NCI-H82 treated with DMSO at 0.1 percent for 48 hours (cell line): Measurements from ENCODE around the gene ELOF1.
A peak's percentile ranks its signal among the peaks of the same experiment; 100 is the strongest.

Source experiments
- DNase-seq: peaks from one replicate; lab custom pipeline; 2025; ENCODE audit not compliant: unreplicated experiment; lab: John Stamatoyannopoulos, UW

The ELOF1 gene

DNA sequence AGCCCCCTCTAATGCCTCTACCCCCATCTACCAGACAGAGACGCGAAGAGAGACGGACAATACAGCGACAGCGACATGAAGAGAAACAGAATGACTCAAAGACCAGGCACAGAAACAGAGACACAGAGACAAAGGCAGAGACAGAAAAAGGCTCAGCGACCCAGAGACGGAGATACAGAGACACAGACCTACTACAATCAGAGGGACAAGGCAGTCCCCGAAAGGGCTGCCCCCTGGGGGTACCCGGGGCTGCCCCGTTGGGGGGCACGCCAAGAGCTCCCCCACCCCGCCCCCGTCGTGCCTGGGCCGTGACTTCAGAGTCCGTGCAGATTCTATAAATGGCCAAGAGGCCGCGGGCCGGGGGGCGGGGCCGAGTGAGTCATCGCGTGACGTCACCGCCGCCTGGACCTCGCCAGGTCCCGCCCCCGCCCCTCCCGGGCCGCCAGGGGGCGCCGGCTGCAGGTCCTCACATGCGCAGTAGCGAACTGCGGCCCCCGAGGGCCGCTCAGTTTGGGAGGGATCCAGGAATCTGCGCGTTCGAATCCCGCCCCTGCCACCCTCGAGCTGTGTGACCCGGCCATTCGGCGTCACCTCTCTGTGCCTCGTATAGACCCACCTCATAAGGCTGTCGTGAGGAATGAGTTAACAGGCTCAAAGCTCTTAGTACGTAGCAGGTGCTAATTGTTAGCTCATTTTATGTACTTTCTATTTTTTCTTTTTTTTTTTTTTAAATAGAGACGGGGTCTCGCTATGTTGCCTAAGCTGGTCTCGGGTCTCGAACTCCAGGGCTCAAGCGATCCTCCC, 23.0 kb downstream of the ELOF1 start:
- DNase-seq, result peak; percentile 7

DNA sequence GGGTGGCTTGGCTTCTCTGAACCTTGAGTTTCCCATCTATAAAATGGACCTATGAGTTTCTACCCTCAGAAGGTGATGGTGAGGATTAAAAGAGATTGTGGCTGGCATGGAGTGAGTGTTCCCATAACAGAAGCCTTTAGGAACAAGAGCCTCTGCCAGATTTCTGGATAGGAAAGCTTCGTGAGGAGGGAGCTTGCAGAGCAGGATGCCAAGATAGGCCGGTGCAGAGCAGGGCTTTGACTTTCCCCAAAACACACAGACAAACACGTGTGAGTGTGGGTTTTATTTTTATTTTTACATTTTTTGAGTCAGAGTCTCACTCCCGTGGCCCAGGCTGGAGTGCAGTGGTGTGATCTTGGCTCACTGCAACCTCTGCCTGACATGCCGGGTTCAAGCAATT, 24.1 kb downstream of the ELOF1 start:
- no peak for DNase-seq

DNA sequence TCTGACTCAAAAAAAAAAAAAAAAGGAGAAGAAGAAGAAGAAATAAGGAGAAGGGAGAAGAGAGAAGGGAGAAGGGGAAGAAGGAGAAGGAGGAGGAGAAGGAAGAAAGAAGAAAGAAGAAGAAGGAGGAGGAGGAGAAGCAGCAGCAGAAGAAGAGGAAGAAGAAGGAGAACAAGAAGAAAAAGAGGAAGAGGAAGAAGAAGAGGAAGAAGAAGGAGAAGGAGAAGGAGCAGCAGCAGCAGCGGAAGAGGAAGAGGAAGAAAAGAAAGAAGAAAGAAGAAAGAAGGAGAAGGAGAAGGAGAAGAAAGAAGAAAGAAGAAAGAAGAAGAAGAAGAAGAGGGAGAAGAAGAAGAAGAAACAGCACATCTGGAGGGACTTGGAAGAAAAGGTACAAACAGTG, 24.5 kb downstream of the ELOF1 start:
- no peak for DNase-seq

GRCh38 chr19:11530432-11530831, 28.6 kb downstream of the ELOF1 start:
- DNase-seq, result peak; percentile 81

- DNase-seq, result peak; percentile 85
Observed at GRCh38 chr19:11528551-11529341, 30.3 kb downstream of the ELOF1 start, which contains the start of gene ECSIT. Gene ECSIT (minus strand): TSS chr19:11529134. CDS start chr19:11519170, 9,964 bp downstream.

DNA sequence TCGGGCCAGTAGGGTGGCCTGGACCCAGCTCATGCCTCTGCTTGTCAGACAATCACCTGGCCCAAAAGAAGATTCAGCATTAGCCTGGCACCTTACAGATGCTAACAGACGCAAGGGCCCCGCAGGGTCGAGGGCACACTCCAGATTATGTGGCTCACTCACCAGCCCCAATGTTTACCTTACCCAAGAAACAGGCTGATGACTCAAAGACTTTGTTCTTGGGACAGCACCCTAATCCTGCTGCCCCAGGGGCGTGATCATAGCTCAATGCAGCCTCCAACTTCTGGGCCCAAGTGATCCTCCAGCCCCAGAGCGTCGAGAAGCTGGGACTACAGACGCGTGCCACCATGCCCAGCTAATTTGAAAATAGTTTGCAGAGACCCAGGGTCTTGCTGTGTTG, 39.9 kb downstream of the ELOF1 start:
- DNase-seq, result no peak

DNA sequence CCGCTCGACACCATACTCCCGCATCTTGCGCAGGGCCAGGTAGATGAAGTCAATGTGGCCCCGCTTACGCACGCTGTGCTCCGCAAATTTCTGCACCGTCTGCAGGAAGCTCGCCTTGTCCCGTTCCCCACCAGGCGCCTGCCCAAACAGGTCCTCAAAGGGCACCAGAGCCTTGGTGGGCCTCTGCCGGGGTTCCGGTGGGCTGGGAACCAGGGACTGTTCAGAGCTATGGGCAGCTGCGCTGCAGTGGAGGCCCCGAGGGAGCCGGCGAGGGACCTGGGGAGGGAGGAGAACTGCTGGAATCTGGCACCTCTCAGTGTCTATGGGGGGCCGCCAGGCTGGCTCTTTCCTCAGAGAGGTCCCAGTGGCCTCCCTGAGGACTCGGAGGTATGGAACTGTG, 45.1 kb downstream of the ELOF1 start:
- DNase-seq, result no peak

DNA sequence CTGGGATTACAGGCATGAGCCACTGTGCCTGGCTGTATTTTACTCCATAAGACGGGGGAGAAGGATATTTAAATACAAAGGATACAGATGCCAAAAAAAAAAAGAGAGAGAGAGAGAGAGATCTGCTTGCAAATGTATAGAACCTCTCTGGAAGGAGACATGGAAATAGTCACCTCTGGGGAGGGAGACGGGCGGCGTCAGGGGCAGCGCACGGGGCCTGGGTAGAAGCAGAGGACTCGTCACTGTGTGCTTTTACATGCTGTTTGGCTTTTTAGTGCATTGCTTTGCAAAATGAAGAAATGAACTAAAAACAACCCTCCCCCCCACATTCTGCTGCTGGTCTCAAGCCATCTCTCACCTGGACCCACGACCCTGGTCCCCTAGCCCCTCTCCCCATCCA, 48.6 kb downstream of the ELOF1 start:
- no peak for DNase-seq

- DNase-seq, result no peak
Observed at GRCh38 chr19:11507370-11508078, 51.5 kb downstream of the ELOF1 start.

DNA sequence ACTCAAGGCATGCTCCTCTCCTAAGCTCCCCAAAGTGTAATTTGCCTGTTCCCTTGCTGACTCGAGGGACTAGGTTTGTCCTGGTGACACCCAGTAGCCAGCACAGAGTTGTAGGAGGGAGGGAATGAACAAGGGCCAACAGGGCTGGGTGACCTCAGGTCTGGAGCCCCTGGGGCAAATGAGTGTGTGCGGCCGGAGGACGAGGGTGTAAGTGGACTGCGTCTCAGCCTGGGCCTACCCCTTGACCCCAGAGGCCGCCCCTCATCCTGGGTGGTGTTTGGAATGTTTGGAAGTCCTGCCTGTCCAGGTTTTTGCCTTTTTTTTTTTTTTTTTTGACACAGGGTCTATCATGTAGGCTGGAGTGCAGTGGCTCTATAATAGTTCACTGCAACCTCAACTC, 52.1 kb downstream of the ELOF1 start:
- no peak for DNase-seq

- DNase-seq, result no peak
Observed at GRCh38 chr19:11506101-11506555, 52.9 kb downstream of the ELOF1 start.

- DNase-seq, result peak; percentile 81
Observed at GRCh38 chr19:11505504-11506100, 53.4 kb downstream of the ELOF1 start, which contains the start of gene ZNF653. Gene ZNF653 (minus strand): TSS chr19:11505839. CDS start chr19:11505786, 53 bp downstream.

GRCh38 chr19:11505032-11505503, 54.0 kb downstream of the ELOF1 start:
- DNase-seq, result peak; percentile 83

- no peak for DNase-seq
Observed at GRCh38 chr19:11504502-11505031, 54.5 kb downstream of the ELOF1 start.
